Endodermal cell (in vitro differentiated cells): ENCODE data around the gene TUBA4B. TPM values are rescaled to one million over a fixed set of nuclear protein-coding genes. Genes with fewer than 3 reads are reported as not detected.
"Not testable (repeated sequence)": the region's sequence is repeated elsewhere in the genome, so short reads cannot be mapped to it uniquely, and the experiment has no call there.

Source experiments
- DNase-seq: peaks from one replicate; pipeline ENCODE4 v3.0.0-alpha.2; 2017
- H3K27ac ChIP-seq: 2 replicates; pipeline ENCODE4 v1.5.1; 2013; ENCODE audit warnings: mild to moderate bottlenecking, low read depth, low read length, moderate library complexity
- H3K27me3 ChIP-seq: 2 replicates; pipeline ENCODE4 v1.6.1; 2013; ENCODE audit warnings: mild to moderate bottlenecking, low read length, moderate library complexity; ENCODE audit not compliant: insufficient read depth, control insufficient read depth, poor library complexity, severe bottlenecking
- H3K36me3 ChIP-seq: 2 replicates; pipeline ENCODE4 v1.7.0; 2013; ENCODE audit warnings: mild to moderate bottlenecking, low read length, moderate library complexity; ENCODE audit not compliant: control insufficient read depth, insufficient read depth
- H3K4me1 ChIP-seq: one replicate; pipeline ENCODE4 v1.7.0; 2013; ENCODE audit warnings: low read length; ENCODE audit not compliant: control insufficient read depth, insufficient read depth
- H3K4me3 ChIP-seq: 2 replicates; pipeline ENCODE4 v1.5.1; 2013; ENCODE audit warnings: mild to moderate bottlenecking, low read length, moderate library complexity
- H3K9ac ChIP-seq: 2 replicates; pipeline ENCODE4 v1.6.1; 2013; ENCODE audit warnings: mild to moderate bottlenecking, low read length, moderate library complexity; ENCODE audit not compliant: poor library complexity, severe bottlenecking; ENCODE audit errors: extremely low read depth
- H3K9me3 ChIP-seq: 2 replicates; pipeline ENCODE4 v1.6.1; 2013; ENCODE audit warnings: mild to moderate bottlenecking, low read length, moderate library complexity; ENCODE audit not compliant: control insufficient read depth
- H3K27ac Mint-ChIP-seq: 2 replicates; pipeline ENCODE4 v1.8.0; 2020; ENCODE audit warnings: mixed read lengths
- H3K27me3 Mint-ChIP-seq: 2 replicates; pipeline ENCODE4 v1.8.0; 2021; ENCODE audit warnings: mild to moderate bottlenecking, mixed read lengths; ENCODE audit not compliant: insufficient read depth
- H3K36me3 Mint-ChIP-seq: 2 replicates; pipeline ENCODE4 v1.8.0; 2020; ENCODE audit warnings: low read depth, mixed read lengths
- H3K4me1 Mint-ChIP-seq: 2 replicates; pipeline ENCODE4 v1.8.0; 2020; ENCODE audit warnings: mixed read lengths
- H3K4me3 Mint-ChIP-seq: 2 replicates; pipeline ENCODE4 v1.8.0; 2020; ENCODE audit warnings: mild to moderate bottlenecking, moderate library complexity, mixed read lengths
- H3K9me3 Mint-ChIP-seq: 2 replicates; pipeline ENCODE4 v1.8.0; 2020; ENCODE audit warnings: mild to moderate bottlenecking, mixed read lengths
- WGBS, 2 experiments: methylation state at CpG; one replicate each; pipeline versions ENCODE4 v1.1.5 to v1.1.7; 2013; ENCODE audit warnings: missing lambda C conversion rate in 2 of 2, mixed read lengths in 1 of 2; ENCODE audit not compliant: insufficient coverage in 1 of 2, insufficient read length in 1 of 2; 5-methylcytosine and 5-hydroxymethylcytosine counted together
- total RNA-seq, 2 donors: library from RNA; stranded (reverse); fragmentation: NEBNext Ultra II Directional in 1 of 2; extraction: Animal tissue kit (Norgen Biotek cat#: 25700) in 1 of 2; gene quantifications; 2 replicates in 1 of 2; 3 replicates in 1 of 2; pipeline ENCODE4 v1.2.1, GENCODE V29; 2021
- TF ChIP-seq, protein P1 (sequence below): fragments of 200-600 bp; sonication (generic); conservative IDR thresholded peaks from 2 replicates; pipeline ENCODE4 v1.5.0; 2021; ENCODE audit warnings: antibody characterized with exemption, mild to moderate bottlenecking

Gene TUBA4B
- total RNA-seq, 2 donors from 2014 or later: not detected

DNA sequence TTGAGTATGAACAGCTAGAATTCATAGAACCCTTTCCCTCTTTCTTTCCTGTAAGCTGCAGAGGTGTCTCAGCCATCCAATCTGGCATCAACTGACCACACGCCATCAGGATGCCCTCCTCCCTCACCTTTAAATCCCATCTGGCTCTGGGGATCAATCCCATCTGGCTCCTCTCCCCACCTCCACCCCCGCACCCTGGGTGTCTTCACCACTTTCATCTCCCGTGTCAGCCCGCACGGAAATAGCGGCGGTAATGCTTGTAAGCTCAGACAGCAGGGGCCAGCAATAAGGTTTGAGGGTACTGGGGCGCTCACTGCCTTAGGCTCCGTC is 508 bp upstream of the TUBA4B start:
- peaks cover 57% of the 10 kb centered on the region for H3K27me3 ChIP-seq
- no peaks in the 10 kb centered on the region for H3K9me3 Mint-ChIP-seq
- no peak for DNase-seq
- TF ChIP-seq, protein P1, sequence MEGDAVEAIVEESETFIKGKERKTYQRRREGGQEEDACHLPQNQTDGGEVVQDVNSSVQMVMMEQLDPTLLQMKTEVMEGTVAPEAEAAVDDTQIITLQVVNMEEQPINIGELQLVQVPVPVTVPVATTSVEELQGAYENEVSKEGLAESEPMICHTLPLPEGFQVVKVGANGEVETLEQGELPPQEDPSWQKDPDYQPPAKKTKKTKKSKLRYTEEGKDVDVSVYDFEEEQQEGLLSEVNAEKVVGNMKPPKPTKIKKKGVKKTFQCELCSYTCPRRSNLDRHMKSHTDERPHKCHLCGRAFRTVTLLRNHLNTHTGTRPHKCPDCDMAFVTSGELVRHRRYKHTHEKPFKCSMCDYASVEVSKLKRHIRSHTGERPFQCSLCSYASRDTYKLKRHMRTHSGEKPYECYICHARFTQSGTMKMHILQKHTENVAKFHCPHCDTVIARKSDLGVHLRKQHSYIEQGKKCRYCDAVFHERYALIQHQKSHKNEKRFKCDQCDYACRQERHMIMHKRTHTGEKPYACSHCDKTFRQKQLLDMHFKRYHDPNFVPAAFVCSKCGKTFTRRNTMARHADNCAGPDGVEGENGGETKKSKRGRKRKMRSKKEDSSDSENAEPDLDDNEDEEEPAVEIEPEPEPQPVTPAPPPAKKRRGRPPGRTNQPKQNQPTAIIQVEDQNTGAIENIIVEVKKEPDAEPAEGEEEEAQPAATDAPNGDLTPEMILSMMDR: no peak
- H3K36me3 ChIP-seq: peaks cover 5% of the 10 kb centered on the region
- no peak overlapping the region for H3K27ac Mint-ChIP-seq
- H3K4me1 Mint-ChIP-seq: peaks cover 26% of the 10 kb centered on the region
- WGBS, 2 experiments: 15 to 27% methylated on average over 9 of the region's 9 CpGs
- H3K9ac ChIP-seq: no peak overlapping the region
- H3K27me3 Mint-ChIP-seq: peaks cover 64% of the 10 kb centered on the region
- peak overlapping the region; percentile 51 for H3K4me3 Mint-ChIP-seq
- H3K36me3 Mint-ChIP-seq: peaks cover 5% of the 10 kb centered on the region
- H3K27ac ChIP-seq: no peak overlapping the region
- H3K4me1 ChIP-seq: peaks cover 17% of the 10 kb centered on the region
- H3K9me3 ChIP-seq: no peaks in the 10 kb centered on the region
- peak overlapping the region; percentile 73 for H3K4me3 ChIP-seq

DNA sequence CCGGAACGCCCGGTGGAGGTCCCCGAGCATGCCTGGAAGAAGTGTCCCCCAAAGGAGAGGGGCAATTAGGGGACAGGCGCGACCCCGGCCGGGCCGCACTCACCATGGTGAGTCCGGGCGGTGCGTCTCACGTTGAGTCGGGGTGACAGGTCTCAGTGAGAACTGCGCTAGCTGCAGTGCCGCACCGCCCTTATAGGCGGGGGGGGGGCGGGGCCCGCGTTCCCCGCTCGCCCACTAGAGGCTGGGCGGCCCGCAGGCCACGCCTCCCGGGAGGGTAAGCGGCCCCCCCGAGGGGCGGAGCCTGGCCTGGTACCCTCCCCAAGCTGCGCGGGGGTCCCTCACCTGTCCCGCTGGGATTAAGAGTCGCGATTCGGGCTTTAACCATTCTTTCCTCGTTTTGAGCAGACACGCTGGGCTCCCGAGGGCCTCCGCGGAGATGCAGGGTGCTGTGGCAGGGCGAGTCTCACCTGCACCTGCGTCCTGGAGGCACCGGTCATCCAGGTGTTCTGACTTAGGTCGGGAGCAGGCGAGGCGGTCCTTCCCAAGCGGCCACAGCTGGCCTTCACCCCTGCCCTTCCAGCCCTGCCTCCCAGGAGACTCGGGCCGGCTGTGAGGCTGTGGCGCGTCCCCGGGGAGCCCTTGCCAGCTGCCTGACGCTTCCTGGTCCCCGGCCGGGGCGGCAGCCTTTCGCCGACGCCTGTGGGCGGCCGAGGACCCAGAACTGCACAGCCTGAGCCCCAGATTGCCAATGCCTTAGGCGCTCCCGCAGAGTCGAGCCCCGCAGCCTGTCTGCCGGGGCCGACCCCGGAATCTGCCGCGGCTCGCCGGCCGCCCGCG is 928 bp downstream of the TUBA4B start, which contains the start of gene TUBA4A:
Gene TUBA4A (minus strand): TSS at position 166 of the 837 bp plus-strand sequence. CDS start 60 bp downstream, at position 106.
- Histone ChIP-seq H3K4me1 (peaks cover 14% of the 10 kb centered on the region), H3K27me3 (peaks cover 57% of the 10 kb centered on the region), H3K27ac (no peak within 1 kb of the TSS), H3K9me3 (no peaks in the 10 kb centered on the region), H3K4me3 (peak within 1 kb of the TSS; percentile 73), H3K9ac (no peak within 1 kb of the TSS), H3K36me3 (no peaks in the 10 kb centered on the region)
- H3K27ac Mint-ChIP-seq: no peak within 1 kb of the TSS
- no peaks in the 10 kb centered on the region for H3K36me3 Mint-ChIP-seq
- no peaks in the 10 kb centered on the region for H3K9me3 Mint-ChIP-seq
- WGBS, 2 experiments: 0 to 1% methylated on average over 31 to 76 of the region's 76 CpGs
- TF ChIP-seq, protein P1: no peak
- H3K27me3 Mint-ChIP-seq: peaks cover 72% of the 10 kb centered on the region
- H3K4me3 Mint-ChIP-seq: peak within 1 kb of the TSS; percentile 51
- peak; percentile 93 for DNase-seq
- H3K4me1 Mint-ChIP-seq: peaks cover 17% of the 10 kb centered on the region

DNA sequence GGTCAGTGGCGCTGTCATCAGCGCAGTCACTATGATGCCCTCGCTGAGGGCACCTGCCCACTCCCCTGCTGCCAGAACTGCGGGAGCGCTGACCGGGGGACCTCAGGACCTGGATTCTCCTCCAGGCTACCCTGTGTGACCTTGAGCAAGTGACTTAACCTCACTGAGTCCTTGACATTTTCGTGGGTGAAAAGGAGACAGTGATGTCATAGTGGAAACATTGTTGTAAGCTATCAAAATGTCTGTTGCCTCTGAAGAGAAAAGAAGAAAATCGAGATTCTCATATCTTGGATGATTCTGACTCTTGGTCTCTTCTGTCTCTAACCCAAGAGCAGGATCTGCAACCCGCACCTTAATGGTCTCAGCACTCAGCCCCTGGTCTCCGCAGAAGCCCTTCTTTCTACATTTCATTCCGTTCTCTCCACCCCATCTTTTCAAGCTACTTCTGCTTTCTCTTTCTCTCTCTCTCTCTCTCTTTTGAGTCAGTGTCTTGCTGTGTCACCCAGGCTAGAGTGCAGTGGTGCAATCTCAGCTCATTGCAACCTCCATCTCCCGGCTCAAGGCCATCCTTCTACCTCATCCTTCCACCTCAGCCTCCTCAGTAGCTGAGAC is 1.7 kb downstream of the TUBA4B start:
- H3K27ac ChIP-seq: no peak overlapping the region
- Mint-ChIP-seq H3K27ac (no peak overlapping the region), H3K9me3 (no peaks in the 10 kb centered on the region), H3K27me3 (peaks cover 77% of the 10 kb centered on the region), H3K4me3 (no peak overlapping the region), H3K4me1 (peaks cover 9% of the 10 kb centered on the region), H3K36me3 (no peaks in the 10 kb centered on the region)
- no peaks in the 10 kb centered on the region for H3K9me3 ChIP-seq
- peak overlapping the region; percentile 73 for H3K4me3 ChIP-seq
- no peaks in the 10 kb centered on the region for H3K36me3 ChIP-seq
- WGBS, 2 experiments: 32 to 39% methylated on average over 8 to 12 of the region's 12 CpGs
- DNase-seq: no peak
- peaks cover 60% of the 10 kb centered on the region for H3K27me3 ChIP-seq
- TF ChIP-seq, protein P1: no peak
- no peak overlapping the region for H3K9ac ChIP-seq
- H3K4me1 ChIP-seq: peaks cover 6% of the 10 kb centered on the region

DNA sequence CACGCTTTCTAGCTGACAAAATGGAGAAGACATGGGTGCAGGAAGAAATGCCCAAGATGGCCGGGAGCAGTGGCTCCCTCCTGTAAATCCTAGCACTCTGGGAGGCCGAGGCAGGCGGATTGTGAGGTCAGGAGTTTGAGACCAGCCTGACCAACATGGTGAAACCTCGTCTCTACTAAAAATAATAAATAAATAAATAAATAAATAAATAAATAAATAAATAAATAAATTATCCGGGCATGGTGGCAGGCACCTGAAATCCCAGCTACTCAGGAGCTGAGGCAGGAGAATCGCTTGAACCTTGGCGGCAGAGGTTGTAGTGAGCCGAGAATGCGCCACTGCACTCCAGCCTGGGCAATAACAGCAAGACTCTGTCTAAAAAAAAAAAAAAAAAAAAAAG is 5.9 kb downstream of the TUBA4B start:
- not testable (repeated sequence) for H3K4me1 Mint-ChIP-seq, H3K9me3 Mint-ChIP-seq, H3K27ac ChIP-seq, H3K36me3 Mint-ChIP-seq, H3K9ac ChIP-seq, H3K27ac Mint-ChIP-seq, H3K4me1 ChIP-seq, H3K9me3 ChIP-seq, H3K4me3 Mint-ChIP-seq, DNase-seq, H3K36me3 ChIP-seq, H3K4me3 ChIP-seq
- WGBS, 2 experiments: 89 to 94% methylated on average over 6 to 9 of the region's 10 CpGs
- peaks cover 75% of the 10 kb centered on the region for H3K27me3 Mint-ChIP-seq
- peaks cover 50% of the 10 kb centered on the region for H3K27me3 ChIP-seq
